Measurements from ENCODE around the gene ZNF350. TPM values are rescaled to one million over a fixed set of nuclear protein-coding genes. Genes with fewer than 3 reads are reported as not detected.
"Not testable (repeated sequence)": the region's sequence is repeated elsewhere in the genome, so short reads cannot be mapped to it uniquely, and the experiment has no call there.

The ZNF350 gene
- total and polyA plus RNA-seq, 2 donors (not counting 3 experiments of a cell fraction or from before 2014, with no cell fraction given), result 2.6 to 9.8 TPM

GRCh38 chr19:52028027-52028779, 41.6 kb upstream of the ZNF350 start, which contains the start of gene ZNF614:
TSS of gene ZNF614 (minus strand) at chr19:52028379. CDS start at chr19:52025745, 2,634 bp downstream.
- no peaks in the 10 kb centered on the region for H3K9me1 ChIP-seq (replicated peaks; ENCODE audit: control insufficient read depth, extremely low read depth, insufficient read depth, low read length)
- peaks cover 0 to 7% of the 10 kb centered on the region in 2 experiments for H3K36me3 ChIP-seq (ENCODE audit: control insufficient read depth in 2 of 2, extremely low read depth in 1 of 2, insufficient read depth in 2 of 2, low read length in 2 of 2)
- H3K9me3 ChIP-seq (replicated peaks; ENCODE audit: control insufficient read depth, insufficient read depth, low read length), result peaks cover 2% of the 10 kb centered on the region
- ChIA-PET POLR2A (interaction anchor here (0.9 to 1.1 kb wide), 3 partner anchors 20 to 162 kb away, joined by 3 to 5 read pairs (median 4); partner anchors contain the start of genes PPP2R1A, ZNF432 and ZNF615), CTCF (no interaction called here)
- peaks cover 10% of the 10 kb centered on the region for H3K79me2 ChIP-seq (ENCODE audit: control insufficient read depth, insufficient read depth, low read length)
- DNase-seq (ENCODE audit: low read depth, low spot score), result peak; percentile 92
- TSS peak; percentile 56 for BruUV-seq (replicated peaks)
- H3K9ac ChIP-seq (replicated peaks; ENCODE audit: extremely low read depth, insufficient read depth, low read length), result peak within 1 kb of the TSS; percentile 95
- H3K4me2 ChIP-seq (ENCODE audit: insufficient read depth, low read length), result peak within 1 kb of the TSS; percentile 95
- intact Hi-C loops (cut with micrococcal nuclease) (loop anchor here (1.0 to 5.0 kb wide), 7 partner anchors 20 to 209 kb away; partner anchors contain the start of genes PPP2R1A, ZNF350, ZNF432 and ZNF613), dilution Hi-C loops (cut with MboI; ENCODE audit: extremely low pct_ligation_motif_present, low sequenced_read_pairs) (no loop called here)
- no peak for TF ChIP-seq EZH2 (IDR thresholded peaks at IDR 0.05; ENCODE audit: borderline replicate concordance, low read depth, low read length, severe bottlenecking)
- TF ChIP-seq GATA2 (IDR thresholded peaks at IDR 0.05; ENCODE audit: insufficient read depth, insufficient read length, low read depth, low read length), result no peak
- no peak for TF ChIP-seq CTCF (IDR thresholded peaks at IDR 0.05; ENCODE audit: extremely low read depth in 1 of 2, insufficient read depth in 1 of 2, low read depth in 1 of 2, low read length in 2 of 2)
- TF ChIP-seq JUN (IDR thresholded peaks at IDR 0.05; ENCODE audit: borderline replicate concordance, insufficient read depth, insufficient read length, low read depth), result no peak
- TF ChIP-seq FOS (IDR thresholded peaks at IDR 0.05; ENCODE audit: borderline replicate concordance, insufficient read depth, low read length), result peak; percentile 4
- TF ChIP-seq POLR2AphosphoS5 (IDR thresholded peaks at IDR 0.05; ENCODE audit: insufficient read depth, low read depth, low read length), result peak; percentile 63
- peak; percentile 17 for TF ChIP-seq MAX (IDR thresholded peaks at IDR 0.05; ENCODE audit: insufficient read depth, insufficient read length)
- TF ChIP-seq MYC (IDR thresholded peaks at IDR 0.05; ENCODE audit: low read depth, low read length), result peak; percentile 14
- TF ChIP-seq POLR2A (IDR thresholded peaks at IDR 0.05; ENCODE audit: low read depth, low read length), result peak; percentile 86
- FAIRE-seq, result peak; percentile 92
- H3K4me1 ChIP-seq (ENCODE audit: control insufficient read depth, extremely low read depth, insufficient read depth, low read length), result peaks cover 6% of the 10 kb centered on the region
- no peaks in the 10 kb centered on the region for H4K20me1 ChIP-seq (replicated peaks; ENCODE audit: control insufficient read depth, extremely low read depth, insufficient read depth, low read length)
- no peaks in the 10 kb centered on the region for H3K27me3 ChIP-seq (ENCODE audit: control insufficient read depth in 2 of 2, insufficient read depth in 2 of 2, low read length in 2 of 2)
- peak within 1 kb of the TSS; percentile 99 for H2AFZ ChIP-seq (ENCODE audit: low read depth, low read length)
- peak within 1 kb of the TSS; percentile 59 to 90 (median 87) for H3K4me3 ChIP-seq (replicated peaks in 1 of 3; ENCODE audit: insufficient read depth in 1 of 3, low read depth in 1 of 3, low read length in 3 of 3)
- peak within 1 kb of the TSS; percentile 93 for H3K27ac ChIP-seq (ENCODE audit: insufficient read depth, low read depth, low read length)

GRCh38 chr19:52026255-52026990, 39.8 kb upstream of the ZNF350 start:
- H3K9me1 ChIP-seq (replicated peaks; ENCODE audit: control insufficient read depth, extremely low read depth, insufficient read depth, low read length); H3K27me3 ChIP-seq (ENCODE audit: control insufficient read depth in 2 of 2, insufficient read depth in 2 of 2, low read length in 2 of 2); FAIRE-seq; POLR2A ChIA-PET; H3K4me3 ChIP-seq (replicated peaks in 1 of 3; ENCODE audit: insufficient read depth in 1 of 3, low read depth in 1 of 3, low read length in 3 of 3); H3K4me1 ChIP-seq (ENCODE audit: control insufficient read depth, extremely low read depth, insufficient read depth, low read length); H3K9ac ChIP-seq (replicated peaks; ENCODE audit: extremely low read depth, insufficient read depth, low read length); H3K4me2 ChIP-seq (ENCODE audit: insufficient read depth, low read length); H3K9me3 ChIP-seq (replicated peaks; ENCODE audit: control insufficient read depth, insufficient read depth, low read length); DNase-seq (ENCODE audit: low read depth, low spot score); CTCF ChIA-PET; BruUV-seq (replicated peaks); H3K27ac ChIP-seq (ENCODE audit: insufficient read depth, low read depth, low read length); H4K20me1 ChIP-seq (replicated peaks; ENCODE audit: control insufficient read depth, extremely low read depth, insufficient read depth, low read length); dilution Hi-C loops (cut with MboI; ENCODE audit: extremely low pct_ligation_motif_present, low sequenced_read_pairs); H2AFZ ChIP-seq (ENCODE audit: low read depth, low read length): not testable (repeated sequence)
- H3K79me2 ChIP-seq (ENCODE audit: control insufficient read depth, insufficient read depth, low read length), result peaks cover 10% of the 10 kb centered on the region
- peaks cover 0 to 10% of the 10 kb centered on the region in 2 experiments for H3K36me3 ChIP-seq (ENCODE audit: control insufficient read depth in 2 of 2, extremely low read depth in 1 of 2, insufficient read depth in 2 of 2, low read length in 2 of 2)
- intact Hi-C loops (cut with micrococcal nuclease), result loop anchor here (5.0 kb wide), 3 partner anchors 99 to 211 kb away; partner anchors contain the start of genes PPP2R1A and ZNF613

Measured in endothelial cell of umbilical vein (primary cell).